Mesothelial cell of epicardium (in vitro differentiated cells): Measurements from ENCODE around the gene TWNK. TPM values are rescaled to one million over a fixed set of nuclear protein-coding genes. Genes with fewer than 3 reads are reported as not detected.
A peak's percentile ranks its signal among the peaks of the same experiment; 100 is the strongest.

Source experiments
- DNase-seq, 2 experiments: peaks; one replicate each; pipeline ENCODE4 v3.0.0; 2021; ENCODE audit warnings: low spot score in 2 of 2; ENCODE audit not compliant: unreplicated experiment in 2 of 2
- H3K27ac Mint-ChIP-seq: 2 replicates; pipeline ENCODE4 v1.8.0; 2021; ENCODE audit warnings: mixed read lengths
- H3K27me3 Mint-ChIP-seq: 2 replicates; pipeline ENCODE4 v1.8.0; 2021; ENCODE audit warnings: low read depth, mixed read lengths
- H3K36me3 Mint-ChIP-seq: 2 replicates; pipeline ENCODE4 v1.8.0; 2021; ENCODE audit warnings: mixed read lengths
- H3K4me1 Mint-ChIP-seq: 2 replicates; pipeline ENCODE4 v1.8.0; 2021; ENCODE audit warnings: mixed read lengths
- H3K4me3 Mint-ChIP-seq: 2 replicates; pipeline ENCODE4 v1.8.0; 2021; ENCODE audit warnings: mild to moderate bottlenecking, moderate library complexity, mixed read lengths
- H3K9me3 Mint-ChIP-seq: 2 replicates; pipeline ENCODE4 v1.8.0; 2021; ENCODE audit warnings: mixed read lengths
- CTCF ChIP-seq: fragments of 200-600 bp; sonication (generic); IDR thresholded peaks from one replicate; pipeline ENCODE4 v1.5.0; 2021; ENCODE audit warnings: antibody characterized with exemption; ENCODE audit not compliant: unreplicated experiment
- total RNA-seq: library from RNA; stranded (reverse); gene quantifications from 3 replicates; pipeline ENCODE4 v1.2.1, GENCODE V29; 2021

TWNK gene
- total RNA-seq, 1 donor from 2014 or later: 13.9 TPM

GRCh38 chr10:100976906-100977305 lies 10.4 kb upstream of the TWNK start:
- no peak for TF ChIP-seq CTCF
- Mint-ChIP-seq H3K27ac (no peak overlapping the region), H3K4me3 (no peak overlapping the region), H3K36me3 (peaks cover 17% of the 10 kb centered on the region), H3K9me3 (no peaks in the 10 kb centered on the region), H3K27me3 (no peaks in the 10 kb centered on the region), H3K4me1 (peaks cover 5% of the 10 kb centered on the region)
- no peak for DNase-seq

GRCh38 chr10:100977436-100977835 lies 9.9 kb upstream of the TWNK start:
- Mint-ChIP-seq H3K36me3 (peaks cover 17% of the 10 kb centered on the region), H3K4me1 (peaks cover 5% of the 10 kb centered on the region), H3K27me3 (no peaks in the 10 kb centered on the region), H3K27ac (no peak overlapping the region), H3K4me3 (no peak overlapping the region), H3K9me3 (no peaks in the 10 kb centered on the region)
- DNase-seq: peak in 1 of 2 experiments; percentile 21
- TF ChIP-seq CTCF: no peak

- TF ChIP-seq CTCF: no peak
- peak in 1 of 2 experiments; percentile 17 for DNase-seq
- Mint-ChIP-seq H3K36me3 (peaks cover 17% of the 10 kb centered on the region), H3K27me3 (no peaks in the 10 kb centered on the region), H3K4me3 (no peak overlapping the region), H3K4me1 (peaks cover 5% of the 10 kb centered on the region), H3K27ac (no peak overlapping the region), H3K9me3 (no peaks in the 10 kb centered on the region)
Measured at GRCh38 chr10:100978121-100978900, 9.0 kb upstream of the TWNK start.

- H3K27me3 Mint-ChIP-seq: no peaks in the 10 kb centered on the region
- peaks cover 17% of the 10 kb centered on the region for H3K36me3 Mint-ChIP-seq
- H3K4me3 Mint-ChIP-seq: no peak overlapping the region
- H3K4me1 Mint-ChIP-seq: peaks cover 5% of the 10 kb centered on the region
- no peaks in the 10 kb centered on the region for H3K9me3 Mint-ChIP-seq
- H3K27ac Mint-ChIP-seq: no peak overlapping the region
- no peak for TF ChIP-seq CTCF
- no peak for DNase-seq
Measured at GRCh38 chr10:100978901-100979195, 8.5 kb upstream of the TWNK start.

GRCh38 chr10:100979791-100980272 lies 7.5 kb upstream of the TWNK start:
- Mint-ChIP-seq H3K4me1 (peaks cover 5% of the 10 kb centered on the region), H3K9me3 (no peaks in the 10 kb centered on the region), H3K27me3 (no peaks in the 10 kb centered on the region), H3K4me3 (no peak overlapping the region), H3K27ac (no peak overlapping the region), H3K36me3 (peaks cover 17% of the 10 kb centered on the region)
- DNase-seq: no peak
- TF ChIP-seq CTCF: no peak
